NCI-H1417 treated with DMSO at 0.1 percent for 48 hours (cell line): ENCODE results near the gene SHOC2.

Source experiments
- DNase-seq: peaks from one replicate; lab custom pipeline; 2025; lab: John Stamatoyannopoulos, UW

SHOC2 gene

GRCh38 chr10:110946496-110946895 lies 27.1 kb downstream of the SHOC2 start:
- no peak for DNase-seq

GRCh38 chr10:110947061-110947595 lies 27.7 kb downstream of the SHOC2 start:
- DNase-seq, result no peak

- DNase-seq, result no peak
Measured at GRCh38 chr10:110951381-110951780, 32.0 kb downstream of the SHOC2 start.

GRCh38 chr10:110957606-110958005 lies 38.2 kb downstream of the SHOC2 start:
- DNase-seq, result no peak

- DNase-seq, result no peak
Measured at GRCh38 chr10:110959379-110960332, 40.3 kb downstream of the SHOC2 start.

- no peak for DNase-seq
Measured at GRCh38 chr10:110960333-110960712, 40.9 kb downstream of the SHOC2 start.

- DNase-seq, result no peak
Measured at GRCh38 chr10:110962443-110962842, 43.0 kb downstream of the SHOC2 start.

GRCh38 chr10:110963162-110963561 lies 43.8 kb downstream of the SHOC2 start:
- no peak for DNase-seq

- no peak for DNase-seq
Measured at GRCh38 chr10:110964681-110965080, 45.3 kb downstream of the SHOC2 start.

GRCh38 chr10:110965216-110965615 lies 45.8 kb downstream of the SHOC2 start:
- DNase-seq, result no peak

GRCh38 chr10:110966146-110966545 lies 46.7 kb downstream of the SHOC2 start:
- DNase-seq, result no peak

GRCh38 chr10:110967009-110967630 lies 47.7 kb downstream of the SHOC2 start:
- DNase-seq, result no peak

GRCh38 chr10:110967645-110968044 lies 48.2 kb downstream of the SHOC2 start:
- DNase-seq, result no peak

- DNase-seq, result no peak
Measured at GRCh38 chr10:110969183-110969582, 49.8 kb downstream of the SHOC2 start.

- no peak for DNase-seq
Measured at GRCh38 chr10:110971638-110972037, 52.2 kb downstream of the SHOC2 start.

GRCh38 chr10:110972231-110973134 lies 53.1 kb downstream of the SHOC2 start:
- no peak for DNase-seq

GRCh38 chr10:110973400-110973799 lies 54.0 kb downstream of the SHOC2 start:
- no peak for DNase-seq

- no peak for DNase-seq
Measured at GRCh38 chr10:110976577-110976976, 57.2 kb downstream of the SHOC2 start.

- no peak for DNase-seq
Measured at GRCh38 chr10:110977662-110978061, 58.3 kb downstream of the SHOC2 start.

- DNase-seq, result no peak
Measured at GRCh38 chr10:110978204-110978603, 58.8 kb downstream of the SHOC2 start.

GRCh38 chr10:110979611-110980010 lies 60.2 kb downstream of the SHOC2 start:
- no peak for DNase-seq

GRCh38 chr10:110980807-110981206 lies 61.4 kb downstream of the SHOC2 start:
- DNase-seq, result no peak
